GM21619 (cell line): ENCODE data around the gene EXOC3L1.

Experiments
- ATAC-seq: cut with Tn5 transposase; IDR thresholded peaks from one replicate; pipeline ENCODE4 v1.9.1; 2021; ENCODE audit not compliant: unreplicated experiment

The EXOC3L1 gene

GRCh38 chr16:67183627-67184452, 6.1 kb downstream of the EXOC3L1 start, which contains the start of gene MATCAP1:
MATCAP1 (minus strand) TSS chr16:67183963; CDS start chr16:67180610, 3,353 bp downstream.
- ATAC-seq, result peak; percentile 88

- ATAC-seq, result no peak
Observed at GRCh38 chr16:67183284-67183626, 6.7 kb downstream of the EXOC3L1 start.

- ATAC-seq, result no peak
Observed at GRCh38 chr16:67182288-67182687, 7.6 kb downstream of the EXOC3L1 start.

GRCh38 chr16:67181346-67181745, 8.6 kb downstream of the EXOC3L1 start:
- no peak for ATAC-seq

GRCh38 chr16:67180166-67180565, 9.8 kb downstream of the EXOC3L1 start:
- no peak for ATAC-seq

GRCh38 chr16:67179421-67180080, 10.4 kb downstream of the EXOC3L1 start:
- no peak for ATAC-seq

- ATAC-seq, result no peak
Observed at GRCh38 chr16:67177743-67178699, 11.9 kb downstream of the EXOC3L1 start.

GRCh38 chr16:67176662-67177061, 13.3 kb downstream of the EXOC3L1 start:
- ATAC-seq, result no peak

- no peak for ATAC-seq
Observed at GRCh38 chr16:67174706-67175231, 15.2 kb downstream of the EXOC3L1 start.

- peak; percentile 35 for ATAC-seq
Observed at GRCh38 chr16:67173808-67174705, 15.9 kb downstream of the EXOC3L1 start.

- no peak for ATAC-seq
Observed at GRCh38 chr16:67173323-67173722, 16.6 kb downstream of the EXOC3L1 start.

- ATAC-seq, result peak; percentile 2
Observed at GRCh38 chr16:67170949-67171649, 18.8 kb downstream of the EXOC3L1 start.

- ATAC-seq, result peak; percentile 44
Observed at GRCh38 chr16:67170168-67170948, 19.6 kb downstream of the EXOC3L1 start, which contains the start of gene NOL3. NOL3 (plus strand) TSS chr16:67170538.

GRCh38 chr16:67169642-67170167, 20.2 kb downstream of the EXOC3L1 start:
- no peak for ATAC-seq

GRCh38 chr16:67169011-67169451, 20.9 kb downstream of the EXOC3L1 start:
- no peak for ATAC-seq

- no peak for ATAC-seq
Observed at GRCh38 chr16:67167588-67167987, 22.3 kb downstream of the EXOC3L1 start.

GRCh38 chr16:67166598-67167168, 23.3 kb downstream of the EXOC3L1 start:
- ATAC-seq, result no peak

GRCh38 chr16:67166110-67166547, 23.8 kb downstream of the EXOC3L1 start:
- no peak for ATAC-seq
